Measurements from ENCODE around the gene TIMP3. TPM values are rescaled to one million over a fixed set of nuclear protein-coding genes. Genes with fewer than 3 reads are reported as not detected.

The TIMP3 gene
- total and polyA plus RNA-seq, 2 donors (not counting 1 experiment from before 2014, with no cell fraction given): 242 to 375 TPM

- no peak for DNase-seq (ENCODE audit: low read depth in 2 of 2)
- H3K36me3 ChIP-seq (ENCODE audit: control insufficient read depth, insufficient read depth, low read length): no peaks in the 10 kb centered on the region
- no peak for TF ChIP-seq EZH2 (IDR thresholded peaks at IDR 0.05; ENCODE audit: low read length, missing control alignments)
- TF ChIP-seq, protein P1, sequence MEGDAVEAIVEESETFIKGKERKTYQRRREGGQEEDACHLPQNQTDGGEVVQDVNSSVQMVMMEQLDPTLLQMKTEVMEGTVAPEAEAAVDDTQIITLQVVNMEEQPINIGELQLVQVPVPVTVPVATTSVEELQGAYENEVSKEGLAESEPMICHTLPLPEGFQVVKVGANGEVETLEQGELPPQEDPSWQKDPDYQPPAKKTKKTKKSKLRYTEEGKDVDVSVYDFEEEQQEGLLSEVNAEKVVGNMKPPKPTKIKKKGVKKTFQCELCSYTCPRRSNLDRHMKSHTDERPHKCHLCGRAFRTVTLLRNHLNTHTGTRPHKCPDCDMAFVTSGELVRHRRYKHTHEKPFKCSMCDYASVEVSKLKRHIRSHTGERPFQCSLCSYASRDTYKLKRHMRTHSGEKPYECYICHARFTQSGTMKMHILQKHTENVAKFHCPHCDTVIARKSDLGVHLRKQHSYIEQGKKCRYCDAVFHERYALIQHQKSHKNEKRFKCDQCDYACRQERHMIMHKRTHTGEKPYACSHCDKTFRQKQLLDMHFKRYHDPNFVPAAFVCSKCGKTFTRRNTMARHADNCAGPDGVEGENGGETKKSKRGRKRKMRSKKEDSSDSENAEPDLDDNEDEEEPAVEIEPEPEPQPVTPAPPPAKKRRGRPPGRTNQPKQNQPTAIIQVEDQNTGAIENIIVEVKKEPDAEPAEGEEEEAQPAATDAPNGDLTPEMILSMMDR (conservative IDR thresholded peaks at IDR 0.05 in 1 of 2, IDR thresholded peaks at IDR 0.05 in 1 of 2; ENCODE audit: low read depth in 1 of 2, low read length in 2 of 2): no peak
- no peak overlapping the region for H3K27ac ChIP-seq (ENCODE audit: insufficient read depth, low read length)
- no peaks in the 10 kb centered on the region for H3K4me1 ChIP-seq (ENCODE audit: control insufficient read depth, extremely low read depth, insufficient read depth, low read length)
- no peaks in the 10 kb centered on the region for H4K20me1 ChIP-seq (ENCODE audit: control insufficient read depth, extremely low read depth, insufficient read depth, low read length)
- no peak overlapping the region for H3K9ac ChIP-seq (ENCODE audit: insufficient read depth, low read length)
- H3K79me2 ChIP-seq (ENCODE audit: control insufficient read depth, insufficient read depth, low read length): no peaks in the 10 kb centered on the region
- H3K27me3 ChIP-seq (ENCODE audit: control insufficient read depth, insufficient read depth, low read length): peaks cover 2% of the 10 kb centered on the region
- H3K4me3 ChIP-seq (replicated peaks in 1 of 4; ENCODE audit: control extremely low read depth in 1 of 4, insufficient read depth in 1 of 4, low read depth in 3 of 4, low read length in 4 of 4): no peak overlapping the region
- H3K9me3 ChIP-seq (ENCODE audit: control insufficient read depth, insufficient read depth, low read depth, low read length): no peaks in the 10 kb centered on the region
- no peak overlapping the region for H2AFZ ChIP-seq (ENCODE audit: low read length)
- H3K4me2 ChIP-seq (ENCODE audit: extremely low read depth, insufficient read depth, low read length): no peak overlapping the region
Measured at GRCh38 chr22:32776802-32777201, 24.7 kb upstream of the TIMP3 start.

DNA sequence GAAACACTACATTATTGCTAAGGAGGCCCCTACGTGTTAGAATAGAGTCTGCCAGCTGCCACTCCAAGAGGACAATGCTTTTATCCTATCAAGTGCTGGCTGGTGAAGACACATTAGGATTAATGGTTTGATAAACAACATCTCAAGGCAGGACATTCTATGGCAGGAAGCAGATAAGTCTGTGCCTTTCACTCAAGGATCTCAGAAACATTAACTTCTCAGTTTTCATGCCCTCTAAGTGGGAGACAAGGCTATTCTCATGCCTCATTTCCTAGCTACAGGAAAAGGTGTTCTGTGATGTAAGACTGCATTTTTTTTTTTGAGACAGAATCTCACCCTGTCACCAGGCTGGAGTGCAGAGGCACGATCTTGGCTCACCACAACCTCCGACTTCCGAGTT lies 23.5 kb upstream of the TIMP3 start:
- Histone ChIP-seq H3K4me1 (ENCODE audit: control insufficient read depth, extremely low read depth, insufficient read depth, low read length) (no peaks in the 10 kb centered on the region), H3K4me2 (ENCODE audit: extremely low read depth, insufficient read depth, low read length) (no peak overlapping the region), H4K20me1 (ENCODE audit: control insufficient read depth, extremely low read depth, insufficient read depth, low read length) (no peaks in the 10 kb centered on the region), H3K27ac (ENCODE audit: insufficient read depth, low read length) (no peak overlapping the region), H3K9me3 (ENCODE audit: control insufficient read depth, insufficient read depth, low read depth, low read length) (no peaks in the 10 kb centered on the region), H3K79me2 (ENCODE audit: control insufficient read depth, insufficient read depth, low read length) (no peaks in the 10 kb centered on the region), H3K4me3 (replicated peaks in 1 of 4; ENCODE audit: control extremely low read depth in 1 of 4, insufficient read depth in 1 of 4, low read depth in 3 of 4, low read length in 4 of 4) (no peak overlapping the region), H2AFZ (ENCODE audit: low read length) (no peak overlapping the region), H3K36me3 (ENCODE audit: control insufficient read depth, insufficient read depth, low read length) (no peaks in the 10 kb centered on the region), H3K27me3 (ENCODE audit: control insufficient read depth, insufficient read depth, low read length) (peaks cover 2% of the 10 kb centered on the region), H3K9ac (ENCODE audit: insufficient read depth, low read length) (no peak overlapping the region)
- DNase-seq (ENCODE audit: low read depth in 2 of 2): no peak
- no peak for TF ChIP-seq EZH2 (IDR thresholded peaks at IDR 0.05; ENCODE audit: low read length, missing control alignments)
- TF ChIP-seq, protein P1 (conservative IDR thresholded peaks at IDR 0.05 in 1 of 2, IDR thresholded peaks at IDR 0.05 in 1 of 2; ENCODE audit: low read depth in 1 of 2, low read length in 2 of 2): no peak

GRCh38 chr22:32780726-32781310 lies 20.7 kb upstream of the TIMP3 start:
- no peaks in the 10 kb centered on the region for H3K9me3 ChIP-seq (ENCODE audit: control insufficient read depth, insufficient read depth, low read depth, low read length)
- H3K4me2 ChIP-seq (ENCODE audit: extremely low read depth, insufficient read depth, low read length): no peak overlapping the region
- no peaks in the 10 kb centered on the region for H3K4me1 ChIP-seq (ENCODE audit: control insufficient read depth, extremely low read depth, insufficient read depth, low read length)
- H3K36me3 ChIP-seq (ENCODE audit: control insufficient read depth, insufficient read depth, low read length): no peaks in the 10 kb centered on the region
- no peaks in the 10 kb centered on the region for H3K27me3 ChIP-seq (ENCODE audit: control insufficient read depth, insufficient read depth, low read length)
- no peak for DNase-seq (ENCODE audit: low read depth in 2 of 2)
- H4K20me1 ChIP-seq (ENCODE audit: control insufficient read depth, extremely low read depth, insufficient read depth, low read length): no peaks in the 10 kb centered on the region
- no peak overlapping the region for H3K27ac ChIP-seq (ENCODE audit: insufficient read depth, low read length)
- no peak overlapping the region for H2AFZ ChIP-seq (ENCODE audit: low read length)
- TF ChIP-seq EZH2 (IDR thresholded peaks at IDR 0.05; ENCODE audit: low read length, missing control alignments): no peak
- TF ChIP-seq, protein P1 (conservative IDR thresholded peaks at IDR 0.05 in 1 of 2, IDR thresholded peaks at IDR 0.05 in 1 of 2; ENCODE audit: low read depth in 1 of 2, low read length in 2 of 2): no peak
- no peak overlapping the region for H3K9ac ChIP-seq (ENCODE audit: insufficient read depth, low read length)
- no peaks in the 10 kb centered on the region for H3K79me2 ChIP-seq (ENCODE audit: control insufficient read depth, insufficient read depth, low read length)
- H3K4me3 ChIP-seq (replicated peaks in 1 of 4; ENCODE audit: control extremely low read depth in 1 of 4, insufficient read depth in 1 of 4, low read depth in 3 of 4, low read length in 4 of 4): no peak overlapping the region
